IMR-90 (cell line): ENCODE data around the gene KRTAP5-4. TPM values are rescaled to one million over a fixed set of nuclear protein-coding genes. Genes with fewer than 3 reads are reported as not detected.
"Not testable (repeated sequence)": the region's sequence is repeated elsewhere in the genome, so short reads cannot be mapped to it uniquely, and the experiment has no call there.

Source experiments
- ATAC-seq: fragments of 200-7000 bp; cut with Tn5 transposase; 2 replicates; pipeline ENCODE4 v1.9.1; 2020; ENCODE audit warnings: low read depth, mild to moderate bottlenecking, moderate library complexity
- BruUV-seq: library from RNA; stranded (reverse); fragments of 400-500 nt; replicated peaks from 2 replicates; lab custom pipeline; 2021; lab: Mats Ljungman, UMichigan
- CTCF ChIA-PET: fragments of 300-600 bp; formaldehyde crosslinking; extraction: SDS; loops from one replicate; lab custom pipeline; 2021; ENCODE audit warnings: antibody characterized with exemption; lab: Yijun Ruan, JAX
- POLR2A ChIA-PET: fragments of 300-600 bp; sonication (Branson Sonifier 250); formaldehyde crosslinking; loops from one replicate; lab custom pipeline; 2022; ENCODE audit warnings: antibody characterized with exemption; ENCODE audit not compliant: unreplicated experiment; lab: Charles Lee
- DNase-seq: peaks from one replicate; pipeline ENCODE4 v3.0.0; 2013
- H2AFZ ChIP-seq: replicated peaks from 2 replicates; pipeline ENCODE3; 2013; ENCODE audit warnings: low read length, mild to moderate bottlenecking; ENCODE audit not compliant: poor library complexity
- H2AK5ac ChIP-seq: 2 replicates; pipeline ENCODE4 v1.6.1; 2013; ENCODE audit warnings: low read depth, low read length, inconsistent platforms
- H2AK9ac ChIP-seq: replicated peaks from 2 replicates; pipeline ENCODE3; 2013; ENCODE audit warnings: mild to moderate bottlenecking, low read depth, low read length, moderate library complexity; ENCODE audit not compliant: poor library complexity
- H2BK120ac ChIP-seq: 2 replicates; pipeline ENCODE4 v1.6.1; 2013; ENCODE audit warnings: low read depth, low read length, inconsistent platforms
- H2BK15ac ChIP-seq: 3 replicates; pipeline ENCODE4 v1.6.1; 2013; ENCODE audit warnings: low read depth, low read length, inconsistent platforms
- H2BK20ac ChIP-seq: 2 replicates; pipeline ENCODE4 v1.6.1; 2013; ENCODE audit warnings: low read depth, mild to moderate bottlenecking, inconsistent platforms, low read length, moderate library complexity
- H2BK5ac ChIP-seq: 2 replicates; pipeline ENCODE4 v1.6.1; 2013; ENCODE audit warnings: mild to moderate bottlenecking, low read depth, low read length, inconsistent platforms; ENCODE audit not compliant: poor library complexity, severe bottlenecking
- H3K14ac ChIP-seq: replicated peaks from 2 replicates; pipeline ENCODE4 v1.6.1; 2013; ENCODE audit warnings: low read depth, low read length, inconsistent platforms
- H3K18ac ChIP-seq: 2 replicates; pipeline ENCODE4 v1.6.1; 2013; ENCODE audit warnings: low read depth, low read length, control low read depth
- H3K23ac ChIP-seq: 2 replicates; pipeline ENCODE4 v1.6.1; 2013; ENCODE audit warnings: low read depth, low read length, inconsistent platforms
- H3K27ac ChIP-seq: 2 replicates; pipeline ENCODE4 v1.5.1; 2013; ENCODE audit warnings: mild to moderate bottlenecking, control low read depth, low read length; ENCODE audit not compliant: insufficient read depth
- H3K27me3 ChIP-seq: 2 replicates; pipeline ENCODE4 v1.6.1; 2013; ENCODE audit warnings: low read length; ENCODE audit not compliant: control insufficient read depth, insufficient read depth
- H3K36me3 ChIP-seq: 2 replicates; pipeline ENCODE4 v1.6.1; 2013; ENCODE audit warnings: low read length, mixed read lengths; ENCODE audit not compliant: control insufficient read depth, insufficient read depth
- H3K4ac ChIP-seq: 2 replicates; pipeline ENCODE4 v1.6.1; 2013; ENCODE audit warnings: low read depth, low read length, inconsistent platforms
- H3K4me1 ChIP-seq: 2 replicates; pipeline ENCODE4 v1.6.1; 2013; ENCODE audit warnings: low read length, mixed read lengths; ENCODE audit not compliant: control insufficient read depth, insufficient read depth
- H3K4me2 ChIP-seq: 2 replicates; pipeline ENCODE4 v1.6.1; 2013; ENCODE audit warnings: low read depth, mild to moderate bottlenecking, control low read depth, low read length, moderate library complexity
- H3K4me3 ChIP-seq: 2 replicates; pipeline ENCODE4 v1.5.1; 2013; ENCODE audit warnings: low read depth, mild to moderate bottlenecking, control low read depth, low read length, moderate library complexity; ENCODE audit not compliant: insufficient read depth
- H3K56ac ChIP-seq: 2 replicates; pipeline ENCODE4 v1.6.1; 2013; ENCODE audit warnings: low read length, inconsistent platforms; ENCODE audit not compliant: insufficient read depth; ENCODE audit errors: extremely low read depth
- H3K79me1 ChIP-seq, 2 experiments: 2 replicates each; pipeline ENCODE4 v1.6.1; 2013; ENCODE audit warnings: low read length in 2 of 2, inconsistent platforms in 1 of 2, low read depth in 1 of 2
- H3K9ac ChIP-seq: 2 replicates; pipeline ENCODE4 v1.6.1; 2013; ENCODE audit warnings: low read depth, low read length, control low read depth
- H3K9me1 ChIP-seq: 2 replicates; pipeline ENCODE4 v1.6.1; 2013; ENCODE audit warnings: low read length, inconsistent platforms; ENCODE audit not compliant: insufficient read depth
- H3K9me3 ChIP-seq: 2 replicates; pipeline ENCODE4 v1.6.1; 2013; ENCODE audit warnings: low read length; ENCODE audit not compliant: control insufficient read depth, insufficient read depth
- H4K20me1 ChIP-seq: 2 replicates; pipeline ENCODE4 v1.6.1; 2013; ENCODE audit warnings: low read length, inconsistent platforms; ENCODE audit not compliant: insufficient read depth
- H4K5ac ChIP-seq: 2 replicates; pipeline ENCODE4 v1.6.1; 2013; ENCODE audit warnings: mild to moderate bottlenecking, low read depth, low read length, control low read depth
- H4K8ac ChIP-seq, 2 experiments: 2 replicates each; pipeline ENCODE4 v1.6.1; 2013; ENCODE audit warnings: low read depth in 2 of 2, low read length in 2 of 2, control low read depth in 1 of 2, inconsistent platforms in 1 of 2
- H4K91ac ChIP-seq: 2 replicates; pipeline ENCODE4 v1.6.1; 2013; ENCODE audit warnings: low read depth, low read length, inconsistent platforms; ENCODE audit not compliant: insufficient read depth
- WGBS, 2 experiments: methylation state at CpG; one replicate each; pipeline versions ENCODE4 v1.1.5 to v1.1.7; 2013; ENCODE audit warnings: missing lambda C conversion rate in 2 of 2; ENCODE audit not compliant: insufficient read length in 1 of 2; ENCODE audit errors: extremely low coverage in 2 of 2; 5-methylcytosine and 5-hydroxymethylcytosine counted together
- dilution Hi-C: fragments of 300-500 bp; cut with HindIII; formaldehyde crosslinking; loops from one replicate; pipeline ENCODE4 v1.14.3; 2018; ENCODE audit warnings: low sequenced_read_pairs; ENCODE audit not compliant: unreplicated experiment
- in situ Hi-C: fragments of 300-500 bp; cut with MboI; formaldehyde crosslinking; loops from 3 replicates; pipeline ENCODE4 v1.14.3; 2019; ENCODE audit warnings: low sequenced_read_pairs, inconsistent platforms, mixed read lengths
- intact Hi-C: fragments of 100-400 bp; cut with micrococcal nuclease; formaldehyde crosslinking; loops from 2 replicates; pipeline ENCODE4 v1.10.0; 2022
- polyA plus RNA-seq, 3 experiments: library from polyadenylated mRNA; depleted of rRNA; stranded (reverse); fragments of >200 nt; gene quantifications; 2 replicates each; pipeline ENCODE4 v1.2.3, GENCODE V29; 2012; ENCODE audit warnings: low replicate concordance in 1 of 3
- total RNA-seq: library from RNA; depleted of rRNA; stranded (reverse); fragments of >200 nt; gene quantifications from 2 replicates; pipeline ENCODE4 v1.2.3, GENCODE V29; 2012

Gene KRTAP5-4
- total and polyA plus RNA-seq, 2 of the 4 experiments (the other 2 are of a cell fraction): not detected

DNA sequence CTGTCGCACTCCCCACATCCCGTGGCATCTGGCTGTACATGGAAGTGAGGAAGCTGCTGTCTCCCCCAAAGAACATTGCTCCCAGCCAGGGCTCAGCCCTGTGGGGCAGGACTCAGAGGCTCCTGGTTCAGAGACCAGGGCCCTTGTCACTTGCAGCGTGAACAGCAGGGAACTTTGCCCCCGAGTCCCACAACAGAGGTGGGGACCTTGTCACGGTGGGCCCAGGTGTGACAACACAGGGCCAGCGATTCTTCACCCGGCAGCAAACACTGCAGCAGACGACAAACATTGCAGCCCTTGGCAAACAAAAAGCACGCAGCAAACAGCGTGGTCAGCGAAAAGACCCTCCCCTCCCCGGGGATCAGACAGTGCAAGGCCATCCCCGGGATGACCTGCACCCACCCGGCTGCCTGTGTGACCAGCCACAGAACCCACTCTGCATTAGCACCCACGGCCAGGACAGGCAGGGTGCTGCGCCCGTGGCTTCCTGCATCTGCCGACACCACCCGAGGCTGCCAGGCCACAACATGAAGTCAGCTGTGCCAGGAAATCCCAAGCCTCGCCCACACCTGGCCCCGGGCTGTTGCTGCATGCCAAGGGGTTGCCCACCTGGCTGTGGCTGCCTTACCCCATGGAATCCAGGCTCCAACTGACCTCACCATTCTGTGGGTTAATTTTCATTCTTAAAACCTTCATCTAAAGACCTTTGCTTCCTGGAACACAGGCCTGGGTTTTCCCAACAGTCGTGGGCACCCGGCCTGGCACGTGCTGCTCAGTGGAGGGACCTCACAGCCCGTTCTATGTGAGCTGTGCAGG is 39.7 kb upstream of the KRTAP5-4 start:
- H3K9me3 ChIP-seq, intact Hi-C loops, H4K5ac ChIP-seq, H3K9ac ChIP-seq, CTCF ChIA-PET, H3K4me1 ChIP-seq, H4K20me1 ChIP-seq, H3K23ac ChIP-seq, H2AK9ac ChIP-seq, H4K8ac ChIP-seq, H3K36me3 ChIP-seq, H4K91ac ChIP-seq, H3K14ac ChIP-seq, H2BK15ac ChIP-seq, in situ Hi-C loops, H2AK5ac ChIP-seq, dilution Hi-C loops, DNase-seq, H2BK120ac ChIP-seq, H3K4me2 ChIP-seq, H3K9me1 ChIP-seq, ATAC-seq, H3K4me3 ChIP-seq, H3K4ac ChIP-seq, BruUV-seq, H3K27ac ChIP-seq, H2BK20ac ChIP-seq, H3K56ac ChIP-seq, H2BK5ac ChIP-seq, H2AFZ ChIP-seq, H3K79me1 ChIP-seq, POLR2A ChIA-PET, H3K18ac ChIP-seq: not testable (repeated sequence)
- H3K27me3 ChIP-seq: peaks cover 19% of the 10 kb centered on the region
- WGBS, 2 experiments: no CpG with 5 or more reads among the region's 25 CpGs
